H9 (cell line): ENCODE measurements around the gene WDR33. TPM values are rescaled to one million over a fixed set of nuclear protein-coding genes. Genes with fewer than 3 reads are reported as not detected.
A peak's percentile ranks its signal among the peaks of the same experiment; 100 is the strongest.

Experiments
- DNase-seq: peaks from one replicate; pipeline ENCODE4 v3.0.0-alpha.2; 2017
- H2AFZ ChIP-seq: one replicate; pipeline ENCODE4 v1.6.1; 2013; ENCODE audit warnings: mild to moderate bottlenecking, low read length, control low read depth, moderate library complexity
- H2AK5ac ChIP-seq: 2 replicates; pipeline ENCODE4 v1.6.1; 2013; ENCODE audit warnings: low read length, control low read depth, mixed read lengths; ENCODE audit not compliant: insufficient read length
- H2BK120ac ChIP-seq: one replicate; pipeline ENCODE4 v1.6.1; 2013; ENCODE audit warnings: low read depth, mild to moderate bottlenecking, low read length, control low read depth, inconsistent platforms; ENCODE audit not compliant: poor library complexity, severe bottlenecking
- H2BK12ac ChIP-seq: 2 replicates; pipeline ENCODE4 v1.6.1; 2013; ENCODE audit warnings: low read length, control low read depth, mixed read lengths, low read depth; ENCODE audit not compliant: insufficient read length
- H2BK15ac ChIP-seq: 2 replicates; pipeline ENCODE4 v1.6.1; 2013; ENCODE audit warnings: low read depth, low read length, control low read depth
- H2BK20ac ChIP-seq: one replicate; pipeline ENCODE4 v1.6.1; 2013; ENCODE audit warnings: low read depth, mild to moderate bottlenecking, low read length, control low read depth, inconsistent platforms; ENCODE audit not compliant: poor library complexity, severe bottlenecking
- H2BK5ac ChIP-seq: 2 replicates; pipeline ENCODE4 v1.6.1; 2013; ENCODE audit warnings: low read length, control low read depth, mixed read lengths; ENCODE audit not compliant: insufficient read length
- H3K14ac ChIP-seq: 2 replicates; pipeline ENCODE4 v1.6.1; 2013; ENCODE audit warnings: low read length, control low read depth; ENCODE audit not compliant: insufficient read depth
- H3K18ac ChIP-seq: 2 replicates; pipeline ENCODE4 v1.6.1; 2013; ENCODE audit warnings: low read depth, mild to moderate bottlenecking, mixed read lengths, low read length, control low read depth; ENCODE audit not compliant: insufficient read length
- H3K23ac ChIP-seq: 2 replicates; pipeline ENCODE4 v1.6.1; 2013; ENCODE audit warnings: low read length, control low read depth, mixed read lengths, low read depth; ENCODE audit not compliant: insufficient read length
- H3K23me2 ChIP-seq: 2 replicates; pipeline ENCODE4 v1.6.1; 2013; ENCODE audit warnings: low read depth, mild to moderate bottlenecking, mixed read lengths, low read length, control low read depth; ENCODE audit not compliant: insufficient read length, poor library complexity, severe bottlenecking
- H3K27ac ChIP-seq: 2 replicates; pipeline ENCODE4 v1.5.1; 2013; ENCODE audit warnings: low read length, control low read depth, mixed read lengths, low read depth; ENCODE audit not compliant: insufficient read length
- H3K27me3 ChIP-seq: 2 replicates; pipeline ENCODE4 v1.6.1; 2013; ENCODE audit warnings: low read length, control low read depth, inconsistent platforms; ENCODE audit not compliant: insufficient read depth
- H3K4ac ChIP-seq: 2 replicates; pipeline ENCODE4 v1.6.1; 2013; ENCODE audit warnings: low read depth, mild to moderate bottlenecking, control low read depth, inconsistent platforms, low read length, moderate library complexity
- H3K4me1 ChIP-seq: 2 replicates; pipeline ENCODE4 v1.6.1; 2013; ENCODE audit warnings: low read length, control low read depth, inconsistent platforms; ENCODE audit not compliant: insufficient read depth
- H3K4me2 ChIP-seq: 2 replicates; pipeline ENCODE4 v1.6.1; 2013; ENCODE audit warnings: low read length, control low read depth, mixed read lengths; ENCODE audit not compliant: insufficient read length, insufficient read depth
- H3K56ac ChIP-seq: 2 replicates; pipeline ENCODE4 v1.6.1; 2013; ENCODE audit warnings: low read depth, mild to moderate bottlenecking, mixed read lengths, low read length, control low read depth; ENCODE audit not compliant: insufficient read length
- H3K79me1 ChIP-seq: 2 replicates; pipeline ENCODE4 v1.6.1; 2013; ENCODE audit warnings: low read depth, mild to moderate bottlenecking, moderate library complexity, low read length, control low read depth, inconsistent platforms; ENCODE audit not compliant: insufficient read depth, poor library complexity, severe bottlenecking
- H3K79me2 ChIP-seq: 2 replicates; pipeline ENCODE4 v1.6.1; 2013; ENCODE audit warnings: low read length, control low read depth, inconsistent platforms; ENCODE audit not compliant: insufficient read depth
- H3K9ac ChIP-seq: 2 replicates; pipeline ENCODE4 v1.6.1; 2013; ENCODE audit warnings: low read length, control low read depth, mixed read lengths; ENCODE audit not compliant: insufficient read length; ENCODE audit errors: extremely low read depth
- H3K9me3 ChIP-seq: one replicate; pipeline ENCODE4 v1.6.1; 2013; ENCODE audit warnings: low read depth, low read length, inconsistent platforms; ENCODE audit not compliant: control insufficient read depth
- H3T11ph ChIP-seq: one replicate; pipeline ENCODE4 v1.6.1; 2013; ENCODE audit warnings: mild to moderate bottlenecking, low read length, control low read depth, inconsistent platforms
- H4K20me1 ChIP-seq: one replicate; pipeline ENCODE4 v1.6.1; 2013; ENCODE audit not compliant: control insufficient read depth, insufficient read length, insufficient read depth
- H4K5ac ChIP-seq: 2 replicates; pipeline ENCODE4 v1.6.1; 2013; ENCODE audit warnings: low read depth, mild to moderate bottlenecking, mixed read lengths, low read length, control low read depth; ENCODE audit not compliant: insufficient read length
- H4K8ac ChIP-seq: replicated peaks from 2 replicates; pipeline ENCODE4 v1.6.1; 2013; ENCODE audit warnings: low read length, control low read depth, mixed read lengths, low read depth; ENCODE audit not compliant: insufficient read length
- H4K91ac ChIP-seq: 2 replicates; pipeline ENCODE4 v1.6.1; 2013; ENCODE audit warnings: low read depth, mild to moderate bottlenecking, moderate library complexity, mixed read lengths, low read length, control low read depth; ENCODE audit not compliant: insufficient read length
- H3K27ac Mint-ChIP-seq, 3 experiments: 2 replicates in 2 of 3; 3 replicates in 1 of 3; pipeline ENCODE4 v1.8.0; 2020 to 2021; ENCODE audit warnings: mixed read lengths in 3 of 3, mild to moderate bottlenecking in 1 of 3, moderate library complexity in 1 of 3
- H3K27me3 Mint-ChIP-seq: 2 replicates; pipeline ENCODE4 v1.8.0; 2021; ENCODE audit warnings: low read depth, mild to moderate bottlenecking, moderate library complexity, mixed read lengths
- H3K36me3 Mint-ChIP-seq, 3 experiments: 2 replicates in 2 of 3; 3 replicates in 1 of 3; pipeline ENCODE4 v1.8.0; 2020 to 2021; ENCODE audit warnings: low read depth in 3 of 3, mixed read lengths in 3 of 3; ENCODE audit not compliant: insufficient read depth in 1 of 3
- H3K4me1 Mint-ChIP-seq, 2 experiments: 2 replicates each; pipeline ENCODE4 v1.8.0; 2020; ENCODE audit warnings: mixed read lengths in 2 of 2
- H3K4me3 Mint-ChIP-seq, 2 experiments: 2 replicates in 1 of 2; 3 replicates in 1 of 2; pipeline ENCODE4 v1.8.0; 2020 to 2021; ENCODE audit warnings: mild to moderate bottlenecking in 2 of 2, mixed read lengths in 2 of 2, moderate library complexity in 1 of 2
- H3K9me3 Mint-ChIP-seq, 2 experiments: 2 replicates in 1 of 2; 3 replicates in 1 of 2; pipeline ENCODE4 v1.8.0; 2020; ENCODE audit warnings: mild to moderate bottlenecking in 2 of 2, mixed read lengths in 2 of 2, moderate library complexity in 1 of 2
- CTCF ChIP-seq: fragments of 200-600 bp; sonication (generic); conservative IDR thresholded peaks from 3 replicates; pipeline ENCODE4 v1.8.0; 2021; ENCODE audit warnings: antibody characterized with exemption, mild to moderate bottlenecking
- WGBS: extraction: QIAGEN DNeasy Blood & Tissue Kit; methylation state at CpG from one replicate; pipeline ENCODE4 v1.1.7; 2013; ENCODE audit warnings: missing lambda C conversion rate, low lambda C conversion rate, mixed read lengths; ENCODE audit not compliant: insufficient read length; ENCODE audit errors: extremely low coverage; 5-methylcytosine and 5-hydroxymethylcytosine counted together
- total RNA-seq: library from RNA; stranded (reverse); gene quantifications from 2 replicates; pipeline ENCODE4 v1.2.1, GENCODE V29; 2021

The WDR33 gene
- total RNA-seq, 1 experiment from 2014 or later = 86.0 TPM

GRCh38 chr2:127655209-127656073, 155.5 kb downstream of the WDR33 start:
- Histone ChIP-seq H3K23ac (no peak overlapping the region), H4K20me1 (no peaks in the 10 kb centered on the region), H3K18ac (no peak overlapping the region), H4K5ac (no peak overlapping the region), H3K9me3 (no peaks in the 10 kb centered on the region), H2BK12ac (no peak overlapping the region), H3K23me2 (no peaks in the 10 kb centered on the region), H3K14ac (no peak overlapping the region), H2BK120ac (no peak overlapping the region), H3K27ac (no peak overlapping the region), H3K9ac (no peak overlapping the region), H3K4ac (no peak overlapping the region), H3K79me1 (no peaks in the 10 kb centered on the region), H3K27me3 (no peaks in the 10 kb centered on the region), H2BK5ac (no peak overlapping the region), H2BK15ac (no peak overlapping the region), H4K8ac (no peak overlapping the region), H2BK20ac (no peak overlapping the region), H4K91ac (no peak overlapping the region), H3K79me2 (no peaks in the 10 kb centered on the region), H3K4me1 (no peaks in the 10 kb centered on the region), H2AFZ (no peak overlapping the region), H3K56ac (no peak overlapping the region), H3T11ph (no peak overlapping the region), H3K4me2 (no peak overlapping the region), H2AK5ac (no peak overlapping the region)
- Mint-ChIP-seq H3K4me3 (no peak overlapping the region), H3K36me3 (no peaks in the 10 kb centered on the region; a peak in 3 of 7 replicates), H3K27ac (peak overlapping the region in 1 of 3 experiments; percentile 31; a peak in 1 of 7 replicates), H3K9me3 (no peaks in the 10 kb centered on the region), H3K4me1 (peaks cover 9 to 18% of the 10 kb centered on the region in 2 experiments), H3K27me3 (peaks cover 6% of the 10 kb centered on the region)
- DNase-seq = no peak
- TF ChIP-seq CTCF = no peak
- no CpG with 5 or more reads among the region's 16 CpGs for WGBS
